ENCODE data around the gene IL20.

Gene IL20

GRCh38 chr1:206904423-206905142 lies 39.2 kb downstream of the IL20 start:
- no peak for DNase-seq (ENCODE audit: low read depth)

- no peak for DNase-seq (ENCODE audit: low read depth)
Observed at GRCh38 chr1:206905295-206906164, 40.1 kb downstream of the IL20 start.

GRCh38 chr1:206907304-206907991 lies 42.0 kb downstream of the IL20 start:
- no peak for DNase-seq (ENCODE audit: low read depth)

GRCh38 chr1:206908038-206908437 lies 42.6 kb downstream of the IL20 start:
- DNase-seq (ENCODE audit: low read depth): no peak

GRCh38 chr1:206909161-206909882 lies 43.9 kb downstream of the IL20 start:
- no peak for DNase-seq (ENCODE audit: low read depth)

- DNase-seq (ENCODE audit: low read depth): no peak
Observed at GRCh38 chr1:206909883-206910318, 44.5 kb downstream of the IL20 start.

- DNase-seq (ENCODE audit: low read depth): no peak
Observed at GRCh38 chr1:206911064-206911663, 45.7 kb downstream of the IL20 start.

DNA sequence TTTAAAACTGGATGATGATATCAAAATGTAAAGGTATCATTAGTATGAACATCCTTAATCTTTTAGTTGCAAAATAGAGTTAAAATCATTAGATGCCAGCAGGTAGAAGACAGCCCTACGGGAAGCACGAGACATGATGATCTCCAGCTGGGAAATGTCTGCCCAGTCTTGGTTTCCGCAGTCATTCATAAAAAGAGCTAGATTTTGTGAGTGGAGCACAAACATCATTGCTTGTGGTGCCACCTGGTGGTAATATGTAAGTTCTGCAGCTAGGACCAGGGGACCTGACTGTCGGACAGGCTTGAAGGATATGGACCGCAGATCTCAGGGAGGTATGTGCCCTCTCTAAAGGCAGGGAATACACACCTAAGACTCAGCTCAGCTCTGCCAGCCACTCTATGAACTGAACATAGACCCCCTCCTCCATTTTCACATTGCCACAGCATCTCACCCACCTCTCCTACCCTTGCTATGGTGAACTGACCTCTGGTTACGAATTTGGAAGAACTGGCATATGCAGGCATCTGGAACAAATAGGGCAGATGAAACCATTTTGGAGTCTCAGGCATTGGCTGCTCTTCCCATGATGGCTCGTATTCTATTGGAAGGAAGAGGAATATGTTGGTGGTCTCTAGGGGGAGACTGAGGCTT lies 47.1 kb downstream of the IL20 start:
- DNase-seq (ENCODE audit: low read depth): no peak

GRCh38 chr1:206913766-206914537 lies 48.5 kb downstream of the IL20 start:
- DNase-seq (ENCODE audit: low read depth): no peak

GRCh38 chr1:206915030-206915735 lies 49.8 kb downstream of the IL20 start:
- DNase-seq (ENCODE audit: low read depth): no peak

DNA sequence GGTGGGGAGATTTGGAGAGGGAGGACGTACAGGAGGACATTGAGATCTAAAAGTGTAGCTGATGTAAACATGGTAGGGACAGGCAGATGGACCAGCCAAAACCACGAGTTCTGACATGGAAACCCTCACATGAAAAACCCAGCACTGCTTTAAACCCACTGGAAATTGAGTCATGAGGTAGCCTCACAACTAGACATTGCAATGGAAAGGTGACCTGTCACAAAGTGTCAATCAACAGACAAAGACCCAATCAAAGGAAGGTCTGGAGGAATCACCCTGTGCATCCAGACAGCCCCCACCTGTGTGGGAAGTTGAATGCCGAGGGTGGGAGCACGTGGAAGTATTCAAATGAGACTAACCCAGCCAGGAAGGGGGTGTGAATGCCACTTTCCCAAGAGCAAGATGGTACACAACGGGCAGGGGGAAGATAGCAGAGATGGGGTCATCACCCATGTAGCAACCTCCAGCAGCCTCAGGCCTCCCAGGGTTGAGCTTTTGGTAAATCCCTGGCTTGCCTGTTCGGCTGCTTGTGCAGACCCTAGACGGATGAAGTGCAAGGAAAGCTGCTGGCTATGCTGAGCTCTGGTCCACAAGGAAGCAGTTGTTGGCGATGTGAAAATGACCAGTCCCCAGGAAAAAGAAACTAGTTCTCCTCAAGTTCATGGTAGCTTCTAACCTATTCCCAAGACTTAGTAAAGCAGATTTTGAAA lies 50.7 kb downstream of the IL20 start:
- DNase-seq (ENCODE audit: low read depth): no peak

GRCh38 chr1:206918076-206918475 lies 52.7 kb downstream of the IL20 start:
- DNase-seq (ENCODE audit: low read depth): no peak
